OCI-LY7 (cell line): Measurements from ENCODE around the gene RIMBP2.

Experiments used
- CTCF ChIP-seq: fragments of 200-600 bp; sonication (generic); conservative IDR thresholded peaks from 2 replicates; pipeline ENCODE4 v1.5.1; 2014; ENCODE audit warnings: mild to moderate bottlenecking, antibody characterized with exemption, low read length, moderate library complexity, mixed read lengths
- EZH2phosphoT487 ChIP-seq: fragments of 200-600 bp; sonication (generic); IDR thresholded peaks from 2 replicates; pipeline ENCODE4 v1.6.1; 2018; ENCODE audit warnings: low read depth, borderline replicate concordance, mild to moderate bottlenecking, mixed run types, antibody characterized with exemption, low read length, moderate library complexity, mixed read lengths

GRCh38 chr12:130504110-130504839, 211.8 kb downstream of the RIMBP2 start:
- no peak for TF ChIP-seq CTCF
- no peak for TF ChIP-seq EZH2phosphoT487
